T-helper 2 cell treated with Interferon-gamma antibody and Interleukin-4, amounts not matched to agents 5 μg/mL and 100 μg/mL, for 36 hours (primary cell): Measurements from ENCODE around the gene CPT1B.
"Not testable (repeated sequence)": the region's sequence is repeated elsewhere in the genome, so short reads cannot be mapped to it uniquely, and the experiment has no call there.

ENCODE experiments used
- DNase-seq: peaks from one replicate; pipeline ENCODE4 v3.0.0; 2021; ENCODE audit warnings: low spot score
- H3K27ac Mint-ChIP-seq: one replicate; pipeline ENCODE4 v1.8.0; 2021; ENCODE audit warnings: mild to moderate bottlenecking, mixed read lengths
- H3K27me3 Mint-ChIP-seq: one replicate; pipeline ENCODE4 v1.8.0; 2021; ENCODE audit warnings: low read depth, mixed read lengths
- H3K36me3 Mint-ChIP-seq: one replicate; pipeline ENCODE4 v1.8.0; 2021; ENCODE audit warnings: low read depth, mixed read lengths
- H3K4me1 Mint-ChIP-seq: one replicate; pipeline ENCODE4 v1.8.0; 2021; ENCODE audit warnings: low read depth, mixed read lengths
- H3K4me3 Mint-ChIP-seq: one replicate; pipeline ENCODE4 v1.8.0; 2022; ENCODE audit warnings: mild to moderate bottlenecking, moderate library complexity, mixed read lengths
- H3K9me3 Mint-ChIP-seq: one replicate; pipeline ENCODE4 v1.8.0; 2021; ENCODE audit warnings: mixed read lengths

CPT1B gene

GRCh38 chr22:50613291-50613981 lies 35.2 kb upstream of the CPT1B start:
- Mint-ChIP-seq H3K9me3 (no peaks in the 10 kb centered on the region), H3K27ac (no peak overlapping the region), H3K4me3 (no peak overlapping the region), H3K4me1 (peaks cover 3% of the 10 kb centered on the region), H3K27me3 (peaks cover 6% of the 10 kb centered on the region), H3K36me3 (no peaks in the 10 kb centered on the region)
- no peak for DNase-seq

DNA sequence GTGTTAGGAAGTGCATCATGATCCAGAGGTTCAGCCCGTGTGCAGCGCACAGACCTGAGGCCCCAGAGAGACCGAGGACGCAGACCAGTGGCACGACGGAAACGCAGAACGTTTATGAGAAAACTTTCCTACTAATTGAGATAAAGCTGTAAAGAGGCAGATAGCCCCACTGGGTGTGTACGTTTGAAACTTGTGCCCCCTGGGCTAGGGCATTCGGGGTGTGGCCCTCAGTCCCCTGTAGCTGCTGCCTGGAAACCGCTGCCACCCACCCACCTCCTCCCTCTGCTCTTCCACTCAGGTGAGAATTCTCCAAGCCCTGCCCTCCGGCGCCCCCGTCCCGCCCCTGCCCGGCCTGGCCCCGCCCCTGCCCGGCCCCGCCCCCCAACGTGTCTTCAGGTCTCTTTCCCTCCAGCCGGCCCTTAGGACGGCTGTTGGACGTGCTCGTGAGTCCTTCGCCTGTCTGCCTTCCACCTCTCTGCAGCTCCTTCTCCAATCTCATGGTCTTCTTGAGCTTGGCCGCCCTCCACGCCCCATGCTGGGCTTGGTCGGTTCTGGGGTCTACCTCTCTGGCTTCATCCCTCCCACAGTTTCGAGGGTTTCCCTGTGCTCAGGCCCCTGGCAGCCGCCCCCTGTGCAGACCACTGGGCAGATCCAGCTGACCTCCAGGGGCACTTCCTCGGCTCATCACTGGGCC lies 34.4 kb upstream of the CPT1B start:
- Mint-ChIP-seq H3K27ac (no peak overlapping the region), H3K4me3 (no peak overlapping the region), H3K36me3 (no peaks in the 10 kb centered on the region), H3K27me3 (peaks cover 6% of the 10 kb centered on the region), H3K9me3 (no peaks in the 10 kb centered on the region), H3K4me1 (peaks cover 3% of the 10 kb centered on the region)
- no peak for DNase-seq

DNA sequence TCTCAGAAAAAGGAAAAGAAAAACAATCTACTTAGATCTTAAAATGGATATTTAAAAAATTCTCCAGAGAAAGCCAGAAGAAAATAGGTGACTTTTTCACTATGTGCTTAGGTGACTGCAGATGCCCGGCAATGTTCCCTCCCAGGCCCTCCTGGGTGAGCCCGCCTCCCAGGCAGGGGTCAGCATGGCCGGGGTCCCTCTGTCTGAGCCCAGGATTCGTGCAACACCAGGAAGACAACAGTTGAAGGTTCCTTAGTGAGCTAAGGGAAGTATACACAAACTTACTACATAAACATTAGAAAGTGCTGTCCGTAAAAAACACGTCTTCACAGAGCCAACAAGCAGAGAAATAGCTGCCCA lies 33.9 kb upstream of the CPT1B start:
- peaks cover 10% of the 10 kb centered on the region for H3K27me3 Mint-ChIP-seq
- H3K4me3 Mint-ChIP-seq: no peak overlapping the region
- no peaks in the 10 kb centered on the region for H3K9me3 Mint-ChIP-seq
- no peak overlapping the region for H3K27ac Mint-ChIP-seq
- H3K36me3 Mint-ChIP-seq: no peaks in the 10 kb centered on the region
- peaks cover 3% of the 10 kb centered on the region for H3K4me1 Mint-ChIP-seq
- no peak for DNase-seq

GRCh38 chr22:50611341-50612060 lies 33.3 kb upstream of the CPT1B start:
- Mint-ChIP-seq H3K4me3 (no peak overlapping the region), H3K9me3 (no peaks in the 10 kb centered on the region), H3K36me3 (no peaks in the 10 kb centered on the region), H3K27ac (no peak overlapping the region), H3K27me3 (peaks cover 12% of the 10 kb centered on the region), H3K4me1 (peaks cover 3% of the 10 kb centered on the region)
- no peak for DNase-seq

DNA sequence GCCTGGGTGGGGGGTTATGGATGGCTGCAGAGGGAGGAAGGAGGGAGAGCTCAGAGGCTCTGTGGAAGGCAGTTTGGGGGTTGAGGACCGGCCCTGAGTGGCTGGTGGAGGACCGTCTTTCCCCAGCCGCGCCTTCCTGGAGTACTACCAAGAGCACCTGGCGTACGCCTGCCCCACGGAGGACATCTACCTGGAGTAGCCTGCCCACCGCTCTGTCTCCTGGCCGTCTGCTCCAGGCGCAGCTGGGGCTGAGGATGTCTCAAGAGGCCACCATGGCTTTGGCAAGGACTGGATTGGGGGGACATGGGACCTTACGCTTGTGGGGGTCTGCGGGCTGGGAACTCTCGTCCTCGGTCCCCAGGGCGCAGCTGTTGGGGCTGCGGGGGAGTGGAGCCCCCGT lies 32.4 kb upstream of the CPT1B start:
- Mint-ChIP-seq H3K36me3 (no peaks in the 10 kb centered on the region), H3K4me3 (no peak overlapping the region), H3K27ac (no peak overlapping the region), H3K9me3 (no peaks in the 10 kb centered on the region), H3K27me3 (peaks cover 17% of the 10 kb centered on the region), H3K4me1 (peaks cover 3% of the 10 kb centered on the region)
- DNase-seq: no peak

DNA sequence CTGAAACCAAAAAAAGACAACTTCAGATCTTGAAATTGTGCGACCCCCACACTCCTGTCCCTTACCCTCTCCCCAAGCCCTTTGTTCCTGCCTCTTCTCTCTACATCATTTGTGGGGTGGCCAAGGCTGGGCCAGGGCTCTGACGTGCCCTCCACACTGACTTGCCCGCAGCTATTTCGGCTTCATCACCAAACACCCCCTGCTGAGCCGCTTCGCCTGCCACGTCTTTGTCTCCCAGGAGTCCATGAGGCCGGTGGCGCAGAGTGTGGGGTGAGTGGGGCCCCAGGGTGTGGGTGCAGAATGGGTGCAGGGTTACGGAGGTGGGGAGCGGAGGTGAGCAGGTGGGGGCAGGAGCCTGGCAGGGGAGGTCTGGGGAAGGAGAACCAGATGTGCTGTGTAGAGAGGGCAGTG lies 31.8 kb upstream of the CPT1B start:
- Mint-ChIP-seq H3K4me1 (peaks cover 3% of the 10 kb centered on the region), H3K27me3 (peaks cover 17% of the 10 kb centered on the region), H3K9me3 (no peaks in the 10 kb centered on the region), H3K4me3 (no peak overlapping the region), H3K27ac (no peak overlapping the region), H3K36me3 (no peaks in the 10 kb centered on the region)
- DNase-seq: no peak

- Mint-ChIP-seq H3K27ac (no peak overlapping the region), H3K4me1 (peaks cover 3% of the 10 kb centered on the region), H3K4me3 (no peak overlapping the region), H3K9me3 (no peaks in the 10 kb centered on the region), H3K27me3 (peaks cover 17% of the 10 kb centered on the region), H3K36me3 (no peaks in the 10 kb centered on the region)
- DNase-seq: no peak
Measured at GRCh38 chr22:50609599-50609998, 31.4 kb upstream of the CPT1B start.

GRCh38 chr22:50608996-50609395 lies 30.8 kb upstream of the CPT1B start:
- Mint-ChIP-seq H3K27ac (no peak overlapping the region), H3K4me1 (peaks cover 3% of the 10 kb centered on the region), H3K36me3 (no peaks in the 10 kb centered on the region), H3K27me3 (peaks cover 13% of the 10 kb centered on the region), H3K9me3 (no peaks in the 10 kb centered on the region), H3K4me3 (no peak overlapping the region)
- DNase-seq: no peak

GRCh38 chr22:50608058-50608840 lies 30.0 kb upstream of the CPT1B start:
- H3K27me3 Mint-ChIP-seq: peaks cover 16% of the 10 kb centered on the region
- H3K4me3 Mint-ChIP-seq, H3K4me1 Mint-ChIP-seq, H3K27ac Mint-ChIP-seq, DNase-seq, H3K36me3 Mint-ChIP-seq, H3K9me3 Mint-ChIP-seq: not testable (repeated sequence)

GRCh38 chr22:50607659-50608020 lies 29.4 kb upstream of the CPT1B start:
- Mint-ChIP-seq H3K4me3 (no peak overlapping the region), H3K9me3 (no peaks in the 10 kb centered on the region), H3K27ac (no peak overlapping the region), H3K36me3 (no peaks in the 10 kb centered on the region), H3K4me1 (peaks cover 3% of the 10 kb centered on the region), H3K27me3 (peaks cover 22% of the 10 kb centered on the region)
- no peak for DNase-seq

- Mint-ChIP-seq H3K4me3 (no peak overlapping the region), H3K9me3 (no peaks in the 10 kb centered on the region), H3K27me3 (peaks cover 25% of the 10 kb centered on the region), H3K36me3 (no peaks in the 10 kb centered on the region), H3K4me1 (no peaks in the 10 kb centered on the region), H3K27ac (no peak overlapping the region)
- no peak for DNase-seq
Measured at GRCh38 chr22:50606946-50607658, 28.9 kb upstream of the CPT1B start.

GRCh38 chr22:50606165-50606945 lies 28.1 kb upstream of the CPT1B start:
- H3K27ac Mint-ChIP-seq: no peak overlapping the region
- no peak overlapping the region for H3K4me3 Mint-ChIP-seq
- H3K36me3 Mint-ChIP-seq: no peaks in the 10 kb centered on the region
- no peak for DNase-seq
- no peaks in the 10 kb centered on the region for H3K9me3 Mint-ChIP-seq
- H3K27me3 Mint-ChIP-seq: peaks cover 32% of the 10 kb centered on the region
- H3K4me1 Mint-ChIP-seq: no peaks in the 10 kb centered on the region

- Mint-ChIP-seq H3K4me1 (no peaks in the 10 kb centered on the region), H3K27me3 (peaks cover 32% of the 10 kb centered on the region), H3K27ac (no peak overlapping the region), H3K4me3 (no peak overlapping the region), H3K9me3 (no peaks in the 10 kb centered on the region), H3K36me3 (no peaks in the 10 kb centered on the region)
- no peak for DNase-seq
Measured at GRCh38 chr22:50605613-50606074, 27.4 kb upstream of the CPT1B start.
